ENCODE results near the gene COA8. TPM values are rescaled to one million over a fixed set of nuclear protein-coding genes. Genes with fewer than 3 reads are reported as not detected.
"Not testable (repeated sequence)": the region's sequence is repeated elsewhere in the genome, so short reads cannot be mapped to it uniquely, and the experiment has no call there.

COA8 gene
- polyA plus RNA-seq, 3 donors = 13.2 to 58.1 (median 52.3) TPM

- 77% methylated on average over 5 of the region's 10 CpGs for WGBS (ENCODE audit: insufficient coverage)
- H3K27ac Mint-ChIP-seq = peak overlapping the region in 1 of 7 donors; percentile 12
- Histone ChIP-seq H3K4me1 (ENCODE audit: control insufficient read depth in 1 of 2, insufficient read depth in 2 of 2, low read length in 2 of 2) (peaks cover 43 to 68% of the 10 kb centered on the region in 2 donors), H3K9ac (ENCODE audit: insufficient read depth, low read length, poor library complexity, severe bottlenecking) (no peak overlapping the region), H3K27me3 (ENCODE audit: control insufficient read depth in 2 of 2, insufficient read depth in 2 of 2, low read length in 2 of 2) (peaks cover 20 to 41% of the 10 kb centered on the region in 2 donors), H4K20me1 (ENCODE audit: insufficient read depth, low read length) (peaks cover 11% of the 10 kb centered on the region), H3K9me3 (replicated peaks in 1 of 2; ENCODE audit: control insufficient read depth in 1 of 2, insufficient read depth in 1 of 2, low read length in 2 of 2) (peaks cover 6 to 9% of the 10 kb centered on the region in 2 donors), H3K36me3 (replicated peaks in 1 of 2; ENCODE audit: control insufficient read depth in 1 of 2, insufficient read depth in 2 of 2, low read length in 2 of 2) (no peaks in the 10 kb centered on the region), H3K4me2 (replicated peaks; ENCODE audit: extremely low read depth, low read length, poor library complexity, severe bottlenecking) (no peak overlapping the region), H3K79me2 (ENCODE audit: insufficient read depth, low read length) (no peaks in the 10 kb centered on the region), H3K4me3 (replicated peaks in 1 of 3; ENCODE audit: low read depth in 2 of 3, low read length in 3 of 3) (no peak overlapping the region), H3K27ac (ENCODE audit: low read depth in 1 of 2, low read length in 2 of 2) (no peak overlapping the region), H2AFZ (ENCODE audit: insufficient read depth, low read depth, low read length, poor library complexity, severe bottlenecking) (no peak overlapping the region)
- intact Hi-C loops (cut with micrococcal nuclease) = loop anchor here in 1 of 2 donors (5.0 to 10.0 kb wide), 2 partner anchors 39 to 189 kb away; partner anchors contain the start of genes BAG5, COA8 and EIF5
- no peak for DNase-seq
- peaks cover 0 to 16% (median 6%) of the 10 kb centered on the region in 7 donors for H3K9me3 Mint-ChIP-seq
- peaks cover 0 to 9% of the 10 kb centered on the region in 2 donors for H3K36me3 Mint-ChIP-seq
- TF ChIP-seq CTCF (IDR thresholded peaks at IDR 0.05) = no peak
- peaks cover 44% of the 10 kb centered on the region for H3K4me1 Mint-ChIP-seq
- H3K27me3 Mint-ChIP-seq (ENCODE audit: low read depth in 3 of 3) = peaks cover 43 to 56% (median 45%) of the 10 kb centered on the region in 3 donors
- peak overlapping the region in 1 of 2 donors; percentile 80 for H3K4me3 Mint-ChIP-seq
Measured at GRCh38 chr14:103523575-103523954, 39.2 kb upstream of the COA8 start.

- H3K79me2 ChIP-seq (ENCODE audit: insufficient read depth, low read length) = peaks cover 2% of the 10 kb centered on the region
- H3K4me3 ChIP-seq (replicated peaks in 1 of 3; ENCODE audit: low read depth in 2 of 3, low read length in 3 of 3) = no peak overlapping the region
- H3K9me3 Mint-ChIP-seq = peaks cover 0 to 16% (median 6%) of the 10 kb centered on the region in 7 donors
- H3K9me3 ChIP-seq (replicated peaks in 1 of 2; ENCODE audit: control insufficient read depth in 1 of 2, insufficient read depth in 1 of 2, low read length in 2 of 2) = peaks cover 6 to 9% of the 10 kb centered on the region in 2 donors
- no peaks in the 10 kb centered on the region for H3K36me3 ChIP-seq (replicated peaks in 1 of 2; ENCODE audit: control insufficient read depth in 1 of 2, insufficient read depth in 2 of 2, low read length in 2 of 2)
- H3K4me3 Mint-ChIP-seq = peak overlapping the region in 1 of 2 donors; percentile 80
- peaks cover 43% of the 10 kb centered on the region for H3K4me1 Mint-ChIP-seq
- H3K27ac Mint-ChIP-seq = peak overlapping the region in 1 of 7 donors; percentile 28
- intact Hi-C loops (cut with micrococcal nuclease) = loop anchor here in 1 of 2 donors (5.0 to 10.0 kb wide), 2 partner anchors 38 to 189 kb away; partner anchors contain the start of genes BAG5, COA8 and EIF5
- peaks cover 39 to 66% of the 10 kb centered on the region in 2 donors for H3K4me1 ChIP-seq (ENCODE audit: control insufficient read depth in 1 of 2, insufficient read depth in 2 of 2, low read length in 2 of 2)
- H4K20me1 ChIP-seq (ENCODE audit: insufficient read depth, low read length) = peaks cover 4% of the 10 kb centered on the region
- no peak for TF ChIP-seq CTCF (IDR thresholded peaks at IDR 0.05)
- peaks cover 0 to 9% of the 10 kb centered on the region in 2 donors for H3K36me3 Mint-ChIP-seq
- H3K4me2 ChIP-seq (replicated peaks; ENCODE audit: extremely low read depth, low read length, poor library complexity, severe bottlenecking) = no peak overlapping the region
- H3K27me3 Mint-ChIP-seq (ENCODE audit: low read depth in 3 of 3) = peaks cover 40 to 55% (median 43%) of the 10 kb centered on the region in 3 donors
- WGBS (ENCODE audit: insufficient coverage) = 86% methylated on average over 11 of the region's 12 CpGs
- H2AFZ ChIP-seq (ENCODE audit: insufficient read depth, low read depth, low read length, poor library complexity, severe bottlenecking) = no peak overlapping the region
- H3K9ac ChIP-seq (ENCODE audit: insufficient read depth, low read length, poor library complexity, severe bottlenecking) = no peak overlapping the region
- DNase-seq = no peak
- H3K27me3 ChIP-seq (ENCODE audit: control insufficient read depth in 2 of 2, insufficient read depth in 2 of 2, low read length in 2 of 2) = peaks cover 20 to 41% of the 10 kb centered on the region in 2 donors
- H3K27ac ChIP-seq (ENCODE audit: low read depth in 1 of 2, low read length in 2 of 2) = no peak overlapping the region
Measured at GRCh38 chr14:103524002-103524935, 38.5 kb upstream of the COA8 start.

GRCh38 chr14:103525430-103526246, 37.1 kb upstream of the COA8 start:
- Histone ChIP-seq H3K79me2 (ENCODE audit: insufficient read depth, low read length) (peaks cover 16% of the 10 kb centered on the region), H4K20me1 (ENCODE audit: insufficient read depth, low read length) (peaks cover 13% of the 10 kb centered on the region), H3K4me2 (replicated peaks; ENCODE audit: extremely low read depth, low read length, poor library complexity, severe bottlenecking) (peak overlapping the region; percentile 97), H3K27me3 (ENCODE audit: control insufficient read depth in 2 of 2, insufficient read depth in 2 of 2, low read length in 2 of 2) (peaks cover 20 to 28% of the 10 kb centered on the region in 2 donors), H3K4me1 (ENCODE audit: control insufficient read depth in 1 of 2, insufficient read depth in 2 of 2, low read length in 2 of 2) (peaks cover 48 to 69% of the 10 kb centered on the region in 2 donors)
- 87% methylated on average over 11 of the region's 17 CpGs for WGBS (ENCODE audit: insufficient coverage)
- not testable (repeated sequence) for H3K9ac ChIP-seq (ENCODE audit: insufficient read depth, low read length, poor library complexity, severe bottlenecking); DNase-seq; H3K36me3 Mint-ChIP-seq; H3K36me3 ChIP-seq (replicated peaks in 1 of 2; ENCODE audit: control insufficient read depth in 1 of 2, insufficient read depth in 2 of 2, low read length in 2 of 2); H3K9me3 ChIP-seq (replicated peaks in 1 of 2; ENCODE audit: control insufficient read depth in 1 of 2, insufficient read depth in 1 of 2, low read length in 2 of 2); H3K4me3 ChIP-seq (replicated peaks in 1 of 3; ENCODE audit: low read depth in 2 of 3, low read length in 3 of 3); H3K27ac ChIP-seq (ENCODE audit: low read depth in 1 of 2, low read length in 2 of 2); H2AFZ ChIP-seq (ENCODE audit: insufficient read depth, low read depth, low read length, poor library complexity, severe bottlenecking); H3K4me3 Mint-ChIP-seq
- Mint-ChIP-seq H3K27me3 (ENCODE audit: low read depth in 3 of 3) (peaks cover 27 to 41% (median 31%) of the 10 kb centered on the region in 3 donors), H3K4me1 (peaks cover 50% of the 10 kb centered on the region), H3K27ac (peak overlapping the region in 1 of 7 donors; percentile 21), H3K9me3 (peaks cover 0 to 14% (median 6%) of the 10 kb centered on the region in 7 donors)
- intact Hi-C loops (cut with micrococcal nuclease) = loop anchor here in 1 of 2 donors (10.0 kb wide), 1 partner anchor 191 kb away; the partner anchor contains the start of gene EIF5
